Ovary (tissue), 9 donors: ENCODE measurements around the gene SGK2. TPM values are rescaled to one million over a fixed set of nuclear protein-coding genes. Genes with fewer than 3 reads are reported as not detected.

Source experiments
- DNase-seq, 5 donors: peaks; one replicate each; pipeline ENCODE4 v3.0.0-alpha.2; 2019 to 2020
- H3K27ac ChIP-seq, 2 donors: fragments of 200-600 bp; one replicate each; pipeline versions ENCODE4 v1.5.1 to v1.8.0; 2019 to 2022
- H3K27me3 ChIP-seq: fragments of 200-600 bp; one replicate; pipeline ENCODE4 v1.8.0; 2022
- H3K36me3 ChIP-seq: fragments of 200-600 bp; sonication (generic); one replicate; pipeline ENCODE4 v1.5.1; 2019
- H3K4me1 ChIP-seq: one replicate; pipeline ENCODE4 v1.8.1; 2013; ENCODE audit warnings: mild to moderate bottlenecking, moderate library complexity; ENCODE audit not compliant: insufficient read depth
- H3K4me3 ChIP-seq: fragments of 200-600 bp; sonication (generic); one replicate; pipeline ENCODE4 v1.5.1; 2017
- H3K9me3 ChIP-seq, 2 donors: fragments of 200-600 bp in 1 of 2; sonication (generic) in 1 of 2; one replicate each; pipeline versions ENCODE4 v1.5.1 to v1.8.1; 2013 to 2019; ENCODE audit warnings: mild to moderate bottlenecking in 1 of 2, moderate library complexity in 1 of 2
- CTCF ChIP-seq, 3 donors: fragments of 450-650 bp in 2 of 3; fragments of 200-600 bp in 1 of 3; IDR thresholded peaks; one replicate each; pipeline versions ENCODE4 v1.5.1 to v1.8.0; 2016 to 2022; ENCODE audit warnings: antibody characterized with exemption in 3 of 3, mild to moderate bottlenecking in 1 of 3
- EP300 ChIP-seq: sonication (generic); formaldehyde crosslinking; IDR thresholded peaks from one replicate; pipeline ENCODE4 v1.6.1; 2017; ENCODE audit warnings: antibody characterized with exemption
- POLR2A ChIP-seq: fragments of 450-650 bp; IDR thresholded peaks from one replicate; pipeline ENCODE4 v1.6.1; 2017; ENCODE audit warnings: antibody characterized with exemption, mild to moderate bottlenecking, moderate library complexity
- WGBS, 3 donors: extraction: QIAGEN DNeasy Blood & Tissue Kit in 1 of 3; methylation state at CpG; one replicate each; pipeline versions ENCODE4 v1.1.5 to v1.1.7; 2013 to 2017; 5-methylcytosine and 5-hydroxymethylcytosine counted together
- intact Hi-C, 4 donors: fragments of 100-400 bp; cut with DNase I; formaldehyde crosslinking; loops; one replicate each; pipeline versions ENCODE4 v1.11.0 to v1.15.1; 2022 to 2023
- polyA plus RNA-seq, 2 donors: library from polyadenylated mRNA; stranded (reverse); fragments of 200-250 nt in 1 of 2; fragments of 350-450 nt in 1 of 2; fragmentation: Illumina TruSeq in 1 of 2; extraction: RNeasy Lipid Tissue Mini Kit (QIAGEN cat#74804) in 1 of 2; gene quantifications; one replicate each; pipeline ENCODE4 v1.2.3, GENCODE V29; 2013 to 2014
- total RNA-seq, 7 donors: library from RNA; depleted of rRNA in 2 of 7; stranded (reverse); fragments of >200 nt in 2 of 7; fragmentation: NEBNext Ultra II Directional in 3 of 7; extraction: Animal tissue kit (Norgen Biotek cat#: 25700) in 3 of 7; gene quantifications; one replicate each; pipeline versions ENCODE4 v1.1.0 to v1.2.4, GENCODE V29; 2016 to 2023
- donor health status: DM: no; HTN: no; CAD: no; lungs with moderate emphysema.
- donor health status: DM: no; HTN: no; CAD: no.
- donor health status: Bipolar disorder and iron deficiency.
- donor health status: DM: yes; HTN: yes; CAD: no.
- donor health status: DM: no; HTN: no; CAD: no.
- donor health status: DM: yes; HTN: yes; CAD: no.

Gene SGK2
- total and polyA plus RNA-seq, 9 donors, result 1.2 to 4.5 (median 2.2) TPM

GRCh38 chr20:43569282-43569681, 10.5 kb downstream of the SGK2 start:
- no peak for DNase-seq
- TF ChIP-seq POLR2A, result no peak
- Histone ChIP-seq H3K36me3 (no peaks in the 10 kb centered on the region), H3K4me3 (no peak overlapping the region), H3K4me1 (no peaks in the 10 kb centered on the region), H3K27ac (no peak overlapping the region), H3K27me3 (no peaks in the 10 kb centered on the region), H3K9me3 (no peaks in the 10 kb centered on the region)
- intact Hi-C loops, result no loop called here
- WGBS, 3 donors, result 83 to 93% (median 89%) methylated on average over 10 of the region's 10 CpGs

GRCh38 chr20:43570496-43570895, 11.7 kb downstream of the SGK2 start:
- intact Hi-C loops, result no loop called here
- Histone ChIP-seq H3K27ac (no peak overlapping the region), H3K4me1 (no peaks in the 10 kb centered on the region), H3K9me3 (no peaks in the 10 kb centered on the region), H3K27me3 (no peaks in the 10 kb centered on the region), H3K4me3 (no peak overlapping the region), H3K36me3 (no peaks in the 10 kb centered on the region)
- no peak for DNase-seq
- TF ChIP-seq POLR2A (no peak), EP300 (no peak), CTCF (IDR thresholded peaks at IDR 0.05) (no peak)
- WGBS, 3 donors, result 88 to 89% (median 88%) methylated on average over 10 of the region's 10 CpGs

GRCh38 chr20:43571310-43571709, 12.5 kb downstream of the SGK2 start:
- H3K27me3 ChIP-seq, result no peaks in the 10 kb centered on the region
- no peaks in the 10 kb centered on the region for H3K9me3 ChIP-seq
- no peak overlapping the region for H3K4me3 ChIP-seq
- H3K36me3 ChIP-seq, result no peaks in the 10 kb centered on the region
- intact Hi-C loops, result no loop called here
- TF ChIP-seq CTCF (IDR thresholded peaks at IDR 0.05) (no peak), POLR2A (no peak), EP300 (no peak)
- no peaks in the 10 kb centered on the region for H3K4me1 ChIP-seq
- no peak for DNase-seq
- WGBS, 3 donors, result 89 to 90% (median 89%) methylated on average over 3 of the region's 3 CpGs
- H3K27ac ChIP-seq, result no peak overlapping the region

GRCh38 chr20:43571771-43572170, 12.9 kb downstream of the SGK2 start:
- no peaks in the 10 kb centered on the region for H3K36me3 ChIP-seq
- no peaks in the 10 kb centered on the region for H3K27me3 ChIP-seq
- no peaks in the 10 kb centered on the region for H3K4me1 ChIP-seq
- no peak overlapping the region for H3K4me3 ChIP-seq
- TF ChIP-seq POLR2A (no peak), CTCF (IDR thresholded peaks at IDR 0.05) (no peak)
- no peaks in the 10 kb centered on the region for H3K9me3 ChIP-seq
- no peak overlapping the region for H3K27ac ChIP-seq
- DNase-seq, result no peak
- intact Hi-C loops, result no loop called here
- 89 to 92% (median 91%) methylated on average over 6 of the region's 6 CpGs for WGBS, 3 donors

- no peak overlapping the region for H3K4me3 ChIP-seq
- H3K27ac ChIP-seq, result no peak overlapping the region
- H3K27me3 ChIP-seq, result no peaks in the 10 kb centered on the region
- no peak for DNase-seq
- H3K9me3 ChIP-seq, result no peaks in the 10 kb centered on the region
- intact Hi-C loops, result no loop called here
- no peaks in the 10 kb centered on the region for H3K36me3 ChIP-seq
- TF ChIP-seq EP300 (no peak), POLR2A (no peak), CTCF (IDR thresholded peaks at IDR 0.05) (no peak)
- H3K4me1 ChIP-seq, result no peaks in the 10 kb centered on the region
- 92 to 93% (median 92%) methylated on average over 8 of the region's 8 CpGs for WGBS, 3 donors
Observed at GRCh38 chr20:43572891-43573290, 14.1 kb downstream of the SGK2 start.
